ENCODE results near the gene MAP3K2. TPM values are rescaled to one million over a fixed set of nuclear protein-coding genes. Genes with fewer than 3 reads are reported as not detected.

Gene MAP3K2
- total and polyA plus RNA-seq, 2 of the 4 experiments (the other 2 are of a cell fraction), result 6.2 to 30.8 TPM

GRCh38 chr2:127394492-127394891 lies 6.7 kb upstream of the MAP3K2 start:
- Histone ChIP-seq H3K4me1 (ENCODE audit: control insufficient read depth, insufficient read depth, low read length) (peaks cover 8% of the 10 kb centered on the region), H4K20me1 (ENCODE audit: insufficient read depth, low read length) (no peaks in the 10 kb centered on the region), H2AK5ac (ENCODE audit: low read depth, low read length) (no peak overlapping the region), H2BK15ac (ENCODE audit: low read depth, low read length) (no peak overlapping the region), H4K91ac (ENCODE audit: insufficient read depth, low read depth, low read length) (no peak overlapping the region), H3K36me3 (ENCODE audit: control insufficient read depth, insufficient read depth, low read length) (no peaks in the 10 kb centered on the region), H4K5ac (ENCODE audit: low read depth, low read length) (no peak overlapping the region), H3K27ac (ENCODE audit: insufficient read depth, low read length) (no peak overlapping the region), H3K14ac (replicated peaks; ENCODE audit: low read depth, low read length) (no peak overlapping the region), H2BK120ac (ENCODE audit: low read depth, low read length) (no peak overlapping the region), H3K27me3 (ENCODE audit: control insufficient read depth, insufficient read depth, low read length) (no peaks in the 10 kb centered on the region), H3K56ac (ENCODE audit: extremely low read depth, insufficient read depth, low read length) (no peak overlapping the region), H2BK20ac (ENCODE audit: low read depth, low read length) (no peak overlapping the region), H3K23ac (ENCODE audit: low read depth, low read length) (no peak overlapping the region), H3K9me3 (ENCODE audit: control insufficient read depth, insufficient read depth, low read length) (no peaks in the 10 kb centered on the region), H3K9me1 (ENCODE audit: insufficient read depth, low read length) (peaks cover 12% of the 10 kb centered on the region), H3K79me1 (ENCODE audit: low read depth in 1 of 2, low read length in 2 of 2) (no peaks in the 10 kb centered on the region), H4K8ac (ENCODE audit: low read depth in 2 of 2, low read length in 2 of 2) (no peak overlapping the region), H3K9ac (ENCODE audit: low read depth, low read length) (no peak overlapping the region), H2AFZ (replicated peaks; ENCODE audit: low read length, poor library complexity) (no peak overlapping the region), H3K4ac (ENCODE audit: low read depth, low read length) (no peak overlapping the region), H2AK9ac (replicated peaks; ENCODE audit: low read depth, low read length, poor library complexity) (no peak overlapping the region), H3K4me3 (ENCODE audit: insufficient read depth, low read depth, low read length) (no peak overlapping the region), H3K4me2 (ENCODE audit: low read depth, low read length) (no peak overlapping the region), H2BK5ac (ENCODE audit: low read depth, low read length, poor library complexity, severe bottlenecking) (no peak overlapping the region), H3K18ac (ENCODE audit: low read depth, low read length) (no peak overlapping the region)
- in situ Hi-C loops (cut with MboI; ENCODE audit: low sequenced_read_pairs) (no loop called here), intact Hi-C loops (cut with micrococcal nuclease) (no loop called here), dilution Hi-C loops (cut with HindIII; ENCODE audit: low sequenced_read_pairs, unreplicated experiment) (no loop called here)
- ATAC-seq (ENCODE audit: low read depth), result no peak
- CTCF ChIA-PET, result no interaction called here
- WGBS, 2 experiments (ENCODE audit: extremely low coverage in 2 of 2, insufficient read length in 1 of 2), result no CpG with 5 or more reads among the region's 3 CpGs
- DNase-seq, result no peak
- no peak for TF ChIP-seq RFX5 (IDR thresholded peaks at IDR 0.05; ENCODE audit: low read depth, low read length)
- no peak for TF ChIP-seq RAD21 (IDR thresholded peaks at IDR 0.05; ENCODE audit: low read length)
- TF ChIP-seq MAFK (IDR thresholded peaks at IDR 0.05; ENCODE audit: low read depth, low read length), result no peak
- TF ChIP-seq POLR2A (IDR thresholded peaks at IDR 0.05; ENCODE audit: low read depth, low read length), result no peak
- TF ChIP-seq, protein P1, sequence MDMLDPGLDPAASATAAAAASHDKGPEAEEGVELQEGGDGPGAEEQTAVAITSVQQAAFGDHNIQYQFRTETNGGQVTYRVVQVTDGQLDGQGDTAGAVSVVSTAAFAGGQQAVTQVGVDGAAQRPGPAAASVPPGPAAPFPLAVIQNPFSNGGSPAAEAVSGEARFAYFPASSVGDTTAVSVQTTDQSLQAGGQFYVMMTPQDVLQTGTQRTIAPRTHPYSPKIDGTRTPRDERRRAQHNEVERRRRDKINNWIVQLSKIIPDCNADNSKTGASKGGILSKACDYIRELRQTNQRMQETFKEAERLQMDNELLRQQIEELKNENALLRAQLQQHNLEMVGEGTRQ (IDR thresholded peaks at IDR 0.05; ENCODE audit: low read depth, low read length), result no peak
- TF ChIP-seq SMC3 (IDR thresholded peaks at IDR 0.05; ENCODE audit: low read depth, low read length), result no peak
- TF ChIP-seq CTCF (conservative IDR thresholded peaks at IDR 0.05; ENCODE audit: low read depth, low read length), result no peak
- TF ChIP-seq ELK1 (IDR thresholded peaks at IDR 0.05; ENCODE audit: borderline replicate concordance, low read depth, low read length), result no peak
- no peak for TF ChIP-seq RCOR1 (IDR thresholded peaks at IDR 0.05; ENCODE audit: insufficient replicate concordance, low read length)
- no peak for TF ChIP-seq CEBPB (IDR thresholded peaks at IDR 0.05; ENCODE audit: low read depth, low read length)
- no peak for TF ChIP-seq MAZ (IDR thresholded peaks at IDR 0.05; ENCODE audit: borderline replicate concordance, low read depth, low read length)
- TF ChIP-seq MXI1 (IDR thresholded peaks at IDR 0.05; ENCODE audit: borderline replicate concordance, low read depth, low read length), result no peak
- TF ChIP-seq CHD1 (IDR thresholded peaks at IDR 0.05; ENCODE audit: low read depth, low read length), result no peak
- TF ChIP-seq BHLHE40 (IDR thresholded peaks at IDR 0.05; ENCODE audit: low read depth, low read length), result no peak
- TF ChIP-seq FOS (IDR thresholded peaks at IDR 0.05; ENCODE audit: low read depth, low read length), result no peak
- no peak for TF ChIP-seq NFE2L2 (IDR thresholded peaks at IDR 0.05; ENCODE audit: low read depth, low read length)
- POLR2A ChIA-PET (ENCODE audit: unreplicated experiment), result no interaction called here
- BruUV-seq (replicated peaks), result no TSS peak
